Measurements from ENCODE around the gene WASL.
"Not testable (repeated sequence)": the region's sequence is repeated elsewhere in the genome, so short reads cannot be mapped to it uniquely, and the experiment has no call there.

WASL gene

DNA sequence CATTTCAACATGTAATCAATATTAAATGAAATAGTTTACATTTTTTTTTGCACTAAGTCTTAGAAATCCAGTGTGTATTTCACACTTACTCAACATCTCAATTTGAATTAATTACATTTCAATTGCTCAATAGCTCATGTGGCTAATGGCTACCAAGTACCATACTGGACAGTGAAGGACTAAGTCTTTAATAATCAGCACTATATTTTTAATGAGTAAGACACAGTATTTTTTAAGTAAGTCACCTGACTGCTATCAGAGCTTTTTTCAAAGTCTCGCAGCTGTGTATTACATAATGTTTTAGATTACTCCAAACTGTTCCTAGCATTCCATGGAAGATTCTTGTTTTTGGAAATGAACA is 19.6 kb downstream of the WASL start:
- no peak for DNase-seq

- no peak for DNase-seq
Observed at GRCh38 chr7:123727071-123727837, 21.5 kb downstream of the WASL start.

DNA sequence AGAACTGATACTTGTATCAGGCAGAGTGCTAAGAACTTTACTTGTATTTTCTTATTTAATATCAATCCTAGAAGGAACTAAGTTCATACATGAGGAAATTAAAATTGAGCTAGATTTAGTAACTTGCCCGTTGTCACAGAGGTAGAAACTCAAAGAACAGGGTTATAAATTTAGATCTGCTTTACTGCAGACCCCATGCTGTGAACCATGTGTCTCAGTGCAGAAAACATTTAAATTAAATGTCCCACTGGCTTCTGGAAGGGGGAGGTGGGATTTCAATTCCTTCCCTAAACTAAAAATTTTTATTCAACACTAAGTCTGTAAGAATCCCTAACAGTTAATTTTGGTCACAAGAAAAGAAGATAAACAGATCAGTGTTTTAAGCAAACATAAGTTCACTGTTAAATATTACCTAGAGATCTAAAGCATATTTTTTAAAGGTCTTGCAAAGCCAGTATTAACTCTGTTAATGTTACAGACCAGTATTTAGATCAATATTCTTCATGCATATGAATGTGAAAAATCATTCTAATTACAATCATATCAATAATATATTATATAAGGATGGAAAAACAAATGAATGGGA is 23.1 kb downstream of the WASL start:
- DNase-seq = no peak

- DNase-seq = peak; percentile 73
Observed at GRCh38 chr7:123724817-123725253, 24.0 kb downstream of the WASL start.

DNA sequence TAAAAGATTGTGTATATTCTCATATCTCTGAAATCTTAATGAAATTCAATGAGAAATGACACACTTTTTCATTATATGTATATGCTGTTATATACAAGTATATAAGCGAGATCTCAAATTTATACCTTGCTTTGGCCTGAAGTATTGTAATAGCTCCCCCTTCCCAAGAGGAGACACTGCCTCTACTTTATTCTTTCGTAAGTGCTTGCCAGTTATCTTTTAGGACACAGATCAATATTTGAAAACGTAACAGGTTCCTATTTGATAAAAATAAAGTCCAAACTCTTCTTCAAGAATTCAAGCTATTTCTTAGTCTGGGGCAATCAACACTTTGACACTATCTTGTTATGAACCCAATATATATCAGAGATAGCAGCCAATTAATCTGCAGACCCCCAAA is 24.9 kb downstream of the WASL start:
- no peak for DNase-seq

DNA sequence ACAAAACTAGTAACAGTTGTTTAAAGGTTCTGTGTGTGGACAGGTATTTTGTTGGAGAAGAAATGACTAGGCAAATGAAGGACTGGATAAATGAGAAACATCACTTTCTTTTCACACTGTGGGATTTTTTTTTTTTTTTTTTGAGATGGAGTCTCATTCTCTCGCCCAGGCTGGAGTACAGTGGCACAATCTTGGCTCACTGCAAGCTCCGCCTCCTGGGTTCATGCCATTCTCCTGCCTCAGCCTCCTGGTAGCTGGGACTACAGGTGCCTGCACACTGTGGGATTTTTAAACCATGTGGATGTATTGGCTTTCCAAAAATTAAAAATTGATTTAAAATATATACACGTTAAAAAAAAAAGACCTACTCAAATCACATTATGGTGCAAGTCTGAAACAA is 28.3 kb downstream of the WASL start:
- not testable (repeated sequence) for DNase-seq

- peak; percentile 42 for DNase-seq
Observed at GRCh38 chr7:123719197-123719721, 29.5 kb downstream of the WASL start.

- no peak for DNase-seq
Observed at GRCh38 chr7:123718773-123719172, 30.0 kb downstream of the WASL start.

DNA sequence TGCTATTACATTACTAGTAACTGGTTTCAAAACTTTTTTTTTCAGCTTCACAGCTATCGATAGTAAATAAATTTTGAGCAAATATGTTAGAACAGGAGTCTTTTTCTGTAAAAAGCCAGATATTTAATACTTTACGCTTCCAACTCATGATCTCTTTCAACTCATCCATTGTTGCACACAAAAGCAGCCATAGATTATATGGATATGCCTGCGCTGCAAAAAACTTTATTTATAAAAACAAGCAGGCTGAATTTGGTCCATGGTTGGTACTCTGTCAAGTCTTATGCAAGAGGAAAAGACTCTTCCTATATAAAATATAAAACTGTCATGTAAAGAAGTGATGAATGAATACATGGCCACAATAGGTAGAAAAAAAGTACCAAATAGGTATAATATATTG is 31.1 kb downstream of the WASL start:
- DNase-seq = no peak

GRCh38 chr7:123716877-123717276 is 31.9 kb downstream of the WASL start:
- DNase-seq = no peak

DNA sequence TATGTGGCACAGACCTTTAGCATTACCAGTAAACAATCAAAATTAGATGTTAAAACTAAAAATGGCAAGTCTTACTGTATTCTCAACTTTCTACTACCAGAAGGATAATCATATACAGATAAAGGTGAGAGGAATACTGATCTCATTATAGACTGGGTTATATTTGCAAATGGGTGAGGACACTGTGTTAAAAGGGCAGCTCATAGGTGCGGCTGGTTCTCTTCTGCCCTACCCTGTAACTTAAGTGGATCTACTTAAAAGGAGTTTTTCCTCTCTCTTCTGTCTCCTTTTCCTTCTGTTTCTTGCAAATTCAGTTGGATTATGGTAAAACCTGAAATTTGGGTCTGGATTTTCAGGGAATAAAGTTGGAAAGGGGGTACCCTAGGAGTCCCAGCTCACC is 33.0 kb downstream of the WASL start:
- no peak for DNase-seq

DNA sequence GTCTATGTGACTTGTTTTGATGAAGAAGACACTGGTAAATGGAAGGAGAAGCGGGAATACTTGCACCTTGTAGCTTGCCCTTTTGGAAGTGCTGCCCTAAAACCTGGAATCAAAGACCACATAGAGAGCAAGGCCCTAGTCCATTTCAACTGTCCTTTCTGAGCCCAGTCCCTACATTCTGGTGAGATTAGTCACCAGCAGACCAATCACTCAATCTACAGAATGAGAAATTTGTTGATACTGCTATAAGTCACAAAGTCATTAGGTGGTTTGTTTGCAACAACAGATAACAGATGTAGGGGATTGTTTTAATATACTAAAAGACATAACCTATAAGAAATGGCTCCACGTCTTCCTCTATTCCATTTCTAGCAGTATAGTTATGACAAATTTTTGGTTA is 33.6 kb downstream of the WASL start:
- no peak for DNase-seq

DNA sequence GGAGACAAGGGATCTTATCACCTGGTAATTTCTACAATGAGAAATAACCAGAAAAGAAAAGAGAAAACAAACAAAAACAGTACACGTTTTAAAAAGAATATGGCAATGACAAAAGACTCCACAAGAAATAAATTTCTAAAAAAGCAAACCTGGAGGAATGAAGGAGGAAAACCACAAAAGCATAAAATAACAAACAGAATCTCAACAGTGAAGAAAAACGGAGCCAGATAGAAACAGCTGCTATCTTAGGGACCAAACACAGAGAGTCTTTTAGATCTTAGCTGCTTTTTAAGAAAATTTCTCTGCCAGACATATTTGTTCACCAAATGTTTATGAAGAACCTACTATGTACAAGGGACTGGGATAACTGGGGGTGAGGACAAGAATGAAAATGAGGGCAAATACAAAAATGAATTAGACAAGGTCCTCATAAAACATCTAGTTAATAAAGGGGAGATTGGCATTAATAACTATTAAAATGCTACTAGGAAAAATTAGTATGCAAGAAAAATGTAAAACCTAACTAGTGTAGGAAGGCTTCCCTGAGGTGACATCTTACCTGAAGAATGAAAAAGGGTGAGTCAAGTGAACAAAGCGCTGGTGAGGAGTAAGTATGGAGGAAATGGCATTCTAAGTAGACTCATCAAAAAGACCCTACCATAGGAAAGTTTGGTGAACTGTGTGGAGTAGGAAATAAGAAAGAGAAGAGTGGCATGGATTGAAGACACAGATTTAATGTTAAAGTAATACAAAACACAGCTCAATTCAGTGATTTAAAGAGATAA is 34.3 kb downstream of the WASL start:
- DNase-seq = no peak

DNA sequence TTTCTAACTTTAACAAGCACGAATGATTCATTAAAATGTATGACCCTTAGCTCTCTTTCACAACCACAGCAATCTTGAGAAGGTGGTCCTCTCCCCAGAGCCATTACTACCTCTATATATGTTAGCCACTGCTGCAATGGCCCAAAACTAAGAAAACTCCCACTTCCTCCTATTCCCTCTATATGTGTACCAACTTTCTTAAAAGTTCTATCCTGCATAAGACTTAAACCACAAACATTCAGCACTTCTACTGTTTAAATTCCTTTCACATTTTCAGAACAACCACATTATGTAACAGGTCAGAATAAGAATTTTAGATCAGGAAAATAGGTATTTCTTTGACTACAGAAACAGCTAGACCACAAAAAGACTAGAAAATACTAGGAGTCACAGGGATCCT is 36.2 kb downstream of the WASL start:
- DNase-seq = peak; percentile 74

DNA sequence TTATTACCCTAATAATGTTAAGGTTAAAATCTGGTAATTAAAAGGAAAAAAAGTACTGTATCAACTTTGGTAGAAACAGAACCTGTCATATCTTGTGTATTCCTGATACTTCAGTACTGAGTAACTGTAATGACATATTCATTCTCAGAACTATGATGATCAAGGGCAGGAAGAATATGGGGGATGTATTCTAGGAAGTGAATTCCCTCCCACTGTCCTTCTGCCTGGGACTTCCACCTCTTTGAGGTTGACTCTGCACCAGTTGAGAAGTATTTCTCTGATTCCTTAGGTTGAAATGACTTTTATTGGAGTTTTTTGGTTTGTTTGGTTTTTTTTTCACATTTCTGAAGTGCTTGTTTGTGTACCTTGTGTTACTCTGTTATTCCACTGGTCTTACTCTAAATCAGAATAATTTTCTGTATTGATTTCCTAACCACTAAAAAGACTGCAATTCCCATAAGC is 36.9 kb downstream of the WASL start:
- DNase-seq = no peak

DNA sequence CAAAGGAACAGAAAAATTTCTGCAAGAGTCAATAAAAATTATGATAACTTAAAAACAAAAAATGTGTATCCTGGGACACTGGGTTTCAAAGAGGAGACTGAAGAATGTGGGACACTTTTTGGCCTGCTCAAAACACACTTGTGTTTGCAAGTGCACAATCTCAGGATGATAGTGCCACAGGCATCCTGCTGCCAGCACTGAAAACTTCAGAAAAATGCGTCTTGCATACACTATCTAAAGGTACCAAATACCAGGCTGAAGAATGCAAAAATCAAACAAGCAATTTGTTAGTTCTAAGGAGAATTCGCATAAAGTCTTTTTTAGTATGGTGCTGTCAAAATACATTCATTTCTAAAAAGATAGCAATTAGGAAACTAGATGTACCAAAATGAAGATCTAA is 38.1 kb downstream of the WASL start:
- DNase-seq = no peak

GRCh38 chr7:123709525-123709924 is 39.3 kb downstream of the WASL start:
- no peak for DNase-seq

DNA sequence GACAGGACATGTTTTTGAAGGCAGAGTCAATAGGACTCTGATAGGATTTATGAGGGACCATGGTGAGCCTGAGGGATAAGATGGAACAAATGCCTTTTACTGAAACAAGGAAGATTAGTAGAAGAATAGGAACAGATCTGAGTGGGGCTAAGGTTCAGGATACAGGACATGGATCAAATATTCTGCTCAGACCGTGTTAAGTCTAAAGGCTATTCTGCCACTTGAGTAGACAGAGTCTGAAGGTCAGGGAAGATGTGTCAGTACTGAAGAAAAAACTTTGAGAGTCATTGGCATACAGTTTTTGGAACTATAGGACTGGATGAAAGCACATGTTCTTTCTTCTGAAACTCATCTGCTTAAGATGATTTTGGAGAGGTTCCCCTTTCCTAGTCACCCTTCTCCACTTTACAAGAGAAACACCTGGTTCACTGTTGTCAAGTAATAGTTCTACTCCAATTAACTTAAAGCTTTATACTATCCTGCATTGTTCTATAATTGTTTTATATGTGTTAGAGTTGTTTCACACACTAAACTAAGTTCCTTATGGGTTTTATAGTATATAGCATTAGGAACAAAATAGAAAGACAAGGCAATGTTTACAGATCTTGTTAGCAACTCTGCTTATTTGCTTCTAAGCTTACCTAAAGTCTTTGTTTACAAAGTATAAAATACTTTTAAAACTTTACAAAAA is 43.4 kb downstream of the WASL start:
- no peak for DNase-seq

- no peak for DNase-seq
Observed at GRCh38 chr7:123695944-123696677, 52.7 kb downstream of the WASL start.

DNA sequence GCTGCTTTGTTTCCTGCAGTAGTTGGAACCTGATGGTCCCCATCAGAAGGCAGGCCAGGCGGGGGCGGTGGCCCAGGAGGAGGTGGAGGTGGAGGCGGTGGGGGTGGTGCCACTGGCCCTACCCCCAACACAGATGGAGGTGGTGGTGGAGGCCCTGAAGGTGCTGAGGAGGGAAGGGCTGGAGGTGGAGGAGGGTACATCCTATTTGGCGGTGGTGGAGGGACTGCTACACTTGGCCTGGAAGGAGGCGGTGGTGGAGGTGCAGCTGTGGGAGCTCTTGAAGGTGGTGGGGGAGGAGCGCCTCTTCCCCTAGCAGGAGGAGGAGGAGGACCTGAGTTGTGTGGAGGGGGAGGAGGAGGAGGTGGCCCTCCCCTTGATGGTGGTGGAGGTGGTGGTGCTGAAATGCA is 56.3 kb downstream of the WASL start:
- DNase-seq = no peak

GRCh38 chr7:123690550-123690949 is 58.3 kb downstream of the WASL start:
- DNase-seq = no peak

GRCh38 chr7:123689250-123689649 is 59.6 kb downstream of the WASL start:
- DNase-seq = no peak

Data from MV-4-11 (cell line).